HG03575 (cell line): ENCODE results near the gene HSD17B2.

Experiments
- ATAC-seq: cut with Tn5 transposase; IDR thresholded peaks from one replicate; pipeline ENCODE4 v1.9.1; 2021; ENCODE audit not compliant: unreplicated experiment, insufficient number of reproducible peaks, low FRiP score; ENCODE audit errors: extremely low read depth

Gene HSD17B2

GRCh38 chr16:82147546-82147945 is 112.5 kb downstream of the HSD17B2 start:
- ATAC-seq = no peak
